ENCODE results near the gene AKAP6. TPM values are rescaled to one million over a fixed set of nuclear protein-coding genes. Genes with fewer than 3 reads are reported as not detected.

Gene AKAP6
- total RNA-seq, 1 experiment from 2014 or later: 1.1 TPM

DNA sequence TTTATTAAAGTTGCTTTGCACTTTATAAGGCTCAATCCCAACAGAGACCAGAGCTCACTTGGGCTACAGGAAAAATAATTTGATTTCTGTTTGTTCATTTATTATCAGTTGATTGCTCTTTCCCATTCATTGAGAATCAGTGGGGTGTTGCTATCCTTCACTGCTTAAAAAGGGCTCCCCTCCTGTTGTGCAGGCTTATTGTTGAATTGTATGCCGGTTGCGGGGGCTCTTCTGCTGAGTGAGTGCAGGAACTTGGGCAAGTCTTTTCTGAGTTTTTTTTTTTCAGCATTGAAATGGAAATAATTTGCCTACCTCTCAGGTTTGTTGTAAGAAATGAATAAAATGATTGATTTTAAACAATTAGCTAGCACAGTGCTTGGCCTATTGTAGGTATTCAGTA lies 32.6 kb downstream of the AKAP6 start:
- H3K9ac ChIP-seq (ENCODE audit: extremely low read depth, insufficient read length, low read length): no peak overlapping the region
- H4K5ac ChIP-seq (ENCODE audit: insufficient read length, low read depth, low read length): no peak overlapping the region
- H2BK20ac ChIP-seq (ENCODE audit: low read depth, low read length, poor library complexity, severe bottlenecking): no peak overlapping the region
- H3T11ph ChIP-seq (ENCODE audit: low read length): no peak overlapping the region
- H3K14ac ChIP-seq (ENCODE audit: insufficient read depth, low read length): no peak overlapping the region
- no peak overlapping the region for H3K27ac Mint-ChIP-seq
- H2BK12ac ChIP-seq (ENCODE audit: insufficient read length, low read depth, low read length): no peak overlapping the region
- H3K23ac ChIP-seq (ENCODE audit: insufficient read length, low read depth, low read length): no peak overlapping the region
- no peak overlapping the region for H2BK15ac ChIP-seq (ENCODE audit: low read depth, low read length)
- H3K4ac ChIP-seq (ENCODE audit: low read depth, low read length): no peak overlapping the region
- H3K9me3 Mint-ChIP-seq: no peaks in the 10 kb centered on the region
- no peak overlapping the region for H4K91ac ChIP-seq (ENCODE audit: insufficient read length, low read depth, low read length)
- no peak overlapping the region for H3K27ac ChIP-seq (ENCODE audit: insufficient read length, low read depth, low read length)
- no peaks in the 10 kb centered on the region for H3K79me1 ChIP-seq (ENCODE audit: insufficient read depth, low read depth, low read length, poor library complexity, severe bottlenecking)
- H3K18ac ChIP-seq (ENCODE audit: insufficient read length, low read depth, low read length): no peak overlapping the region
- no peak for DNase-seq
- no peaks in the 10 kb centered on the region for H3K36me3 Mint-ChIP-seq (ENCODE audit: insufficient read depth in 1 of 3, low read depth in 3 of 3)
- no peak overlapping the region for H3K56ac ChIP-seq (ENCODE audit: insufficient read length, low read depth, low read length)
- TF ChIP-seq, protein P1, sequence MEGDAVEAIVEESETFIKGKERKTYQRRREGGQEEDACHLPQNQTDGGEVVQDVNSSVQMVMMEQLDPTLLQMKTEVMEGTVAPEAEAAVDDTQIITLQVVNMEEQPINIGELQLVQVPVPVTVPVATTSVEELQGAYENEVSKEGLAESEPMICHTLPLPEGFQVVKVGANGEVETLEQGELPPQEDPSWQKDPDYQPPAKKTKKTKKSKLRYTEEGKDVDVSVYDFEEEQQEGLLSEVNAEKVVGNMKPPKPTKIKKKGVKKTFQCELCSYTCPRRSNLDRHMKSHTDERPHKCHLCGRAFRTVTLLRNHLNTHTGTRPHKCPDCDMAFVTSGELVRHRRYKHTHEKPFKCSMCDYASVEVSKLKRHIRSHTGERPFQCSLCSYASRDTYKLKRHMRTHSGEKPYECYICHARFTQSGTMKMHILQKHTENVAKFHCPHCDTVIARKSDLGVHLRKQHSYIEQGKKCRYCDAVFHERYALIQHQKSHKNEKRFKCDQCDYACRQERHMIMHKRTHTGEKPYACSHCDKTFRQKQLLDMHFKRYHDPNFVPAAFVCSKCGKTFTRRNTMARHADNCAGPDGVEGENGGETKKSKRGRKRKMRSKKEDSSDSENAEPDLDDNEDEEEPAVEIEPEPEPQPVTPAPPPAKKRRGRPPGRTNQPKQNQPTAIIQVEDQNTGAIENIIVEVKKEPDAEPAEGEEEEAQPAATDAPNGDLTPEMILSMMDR (conservative IDR thresholded peaks at IDR 0.05): no peak
- H3K4me2 ChIP-seq (ENCODE audit: insufficient read depth, insufficient read length, low read length): no peak overlapping the region
- no peaks in the 10 kb centered on the region for H3K9me3 ChIP-seq (ENCODE audit: control insufficient read depth, low read depth, low read length)
- no peaks in the 10 kb centered on the region for H3K27me3 ChIP-seq (ENCODE audit: insufficient read depth, low read length)
- H2AK5ac ChIP-seq (ENCODE audit: insufficient read length, low read length): no peak overlapping the region
- H3K4me1 ChIP-seq (ENCODE audit: insufficient read depth, low read length): no peaks in the 10 kb centered on the region; the same call in 1 of the 2 replicates
- H4K8ac ChIP-seq (replicated peaks; ENCODE audit: insufficient read length, low read depth, low read length): no peak overlapping the region
- no peaks in the 10 kb centered on the region for H4K20me1 ChIP-seq (ENCODE audit: control insufficient read depth, insufficient read depth, insufficient read length)
- H2BK120ac ChIP-seq (ENCODE audit: low read depth, low read length, poor library complexity, severe bottlenecking): no peak overlapping the region
- H3K4me3 Mint-ChIP-seq: no peak overlapping the region
- no CpG with 5 or more reads among the region's 2 CpGs for WGBS (ENCODE audit: extremely low coverage, insufficient read length, low lambda C conversion rate)
- no peak overlapping the region for H2AFZ ChIP-seq (ENCODE audit: low read length)
- no peak overlapping the region for H2BK5ac ChIP-seq (ENCODE audit: insufficient read length, low read length)
- H3K23me2 ChIP-seq (ENCODE audit: insufficient read length, low read depth, low read length, poor library complexity, severe bottlenecking): no peaks in the 10 kb centered on the region
- peaks cover 42 to 51% of the 10 kb centered on the region in 2 experiments for H3K4me1 Mint-ChIP-seq
- H3K79me2 ChIP-seq (ENCODE audit: insufficient read depth, low read length): no peaks in the 10 kb centered on the region
- no peaks in the 10 kb centered on the region for H3K27me3 Mint-ChIP-seq (ENCODE audit: low read depth)

Measured in H9 (cell line).